Chondrocyte (in vitro differentiated cells): ENCODE results near the gene GOLGA2. TPM values are rescaled to one million over a fixed set of nuclear protein-coding genes. Genes with fewer than 3 reads are reported as not detected.

Experiments
- DNase-seq: peaks from one replicate; pipeline ENCODE4 v3.0.0; 2021; ENCODE audit warnings: mixed read lengths, low spot score
- H3K27ac Mint-ChIP-seq: one replicate; pipeline ENCODE4 v1.8.0; 2021; ENCODE audit warnings: mild to moderate bottlenecking, moderate library complexity, mixed read lengths; ENCODE audit not compliant: unreplicated experiment
- H3K27me3 Mint-ChIP-seq: 2 replicates; pipeline ENCODE4 v1.8.0; 2021; ENCODE audit warnings: low read depth, mixed read lengths
- H3K36me3 Mint-ChIP-seq: 2 replicates; pipeline ENCODE4 v1.8.0; 2021; ENCODE audit warnings: low read depth, mixed read lengths
- H3K4me1 Mint-ChIP-seq: 2 replicates; pipeline ENCODE4 v1.8.0; 2021; ENCODE audit warnings: low read depth, mild to moderate bottlenecking, mixed read lengths
- H3K4me3 Mint-ChIP-seq: one replicate; pipeline ENCODE4 v1.8.0; 2021; ENCODE audit warnings: mild to moderate bottlenecking, moderate library complexity, mixed read lengths; ENCODE audit not compliant: unreplicated experiment
- H3K9me3 Mint-ChIP-seq: 2 replicates; pipeline ENCODE4 v1.8.0; 2021; ENCODE audit warnings: low read depth, mixed read lengths
- CTCF ChIP-seq: fragments of 200-600 bp; sonication (generic); IDR thresholded peaks from 2 replicates; pipeline ENCODE4 v1.5.0; 2021; ENCODE audit warnings: antibody characterized with exemption, mild to moderate bottlenecking, moderate library complexity
- total RNA-seq: library from RNA; stranded (reverse); gene quantifications from 3 replicates; pipeline ENCODE4 v1.2.1, GENCODE V29; 2021

GOLGA2 gene
- total RNA-seq, 1 donor from 2014 or later, result 210 TPM

- Mint-ChIP-seq H3K4me3 (no peak overlapping the region), H3K9me3 (no peaks in the 10 kb centered on the region), H3K36me3 (peaks cover 11% of the 10 kb centered on the region), H3K27ac (no peak overlapping the region), H3K27me3 (no peaks in the 10 kb centered on the region), H3K4me1 (no peaks in the 10 kb centered on the region)
- no peak for TF ChIP-seq CTCF
- DNase-seq, result no peak
Observed at GRCh38 chr9:128226412-128226801, 49.4 kb downstream of the GOLGA2 start.

- Mint-ChIP-seq H3K4me3 (no peak overlapping the region), H3K27me3 (no peaks in the 10 kb centered on the region), H3K4me1 (no peaks in the 10 kb centered on the region), H3K27ac (no peak overlapping the region), H3K9me3 (no peaks in the 10 kb centered on the region), H3K36me3 (peaks cover 12% of the 10 kb centered on the region)
- no peak for DNase-seq
- no peak for TF ChIP-seq CTCF
Observed at GRCh38 chr9:128225770-128226411, 49.9 kb downstream of the GOLGA2 start.

- no peaks in the 10 kb centered on the region for H3K27me3 Mint-ChIP-seq
- H3K4me3 Mint-ChIP-seq, result no peak overlapping the region
- DNase-seq, result no peak
Observed at GRCh38 chr9:128224877-128225276, 50.9 kb downstream of the GOLGA2 start.

GRCh38 chr9:128222880-128223670, 52.7 kb downstream of the GOLGA2 start:
- H3K27me3 Mint-ChIP-seq, result no peaks in the 10 kb centered on the region
- H3K4me1 Mint-ChIP-seq, result peaks cover 7% of the 10 kb centered on the region
- H3K4me3 Mint-ChIP-seq, result no peak overlapping the region
- no peak overlapping the region for H3K27ac Mint-ChIP-seq
- H3K36me3 Mint-ChIP-seq, result peaks cover 27% of the 10 kb centered on the region
- TF ChIP-seq CTCF, result no peak
- no peaks in the 10 kb centered on the region for H3K9me3 Mint-ChIP-seq
- no peak for DNase-seq

More at GRCh38 chr9:128224877-128225276, 50.9 kb downstream of the GOLGA2 start:
- Mint-ChIP-seq H3K36me3 (peaks cover 15% of the 10 kb centered on the region), H3K4me1 (no peaks in the 10 kb centered on the region), H3K27ac (no peak overlapping the region), H3K9me3 (no peaks in the 10 kb centered on the region)
- TF ChIP-seq CTCF, result no peak

GRCh38 chr9:128222026-128222425, 53.8 kb downstream of the GOLGA2 start:
- Mint-ChIP-seq H3K4me1 (peaks cover 15% of the 10 kb centered on the region), H3K36me3 (peaks cover 25% of the 10 kb centered on the region), H3K4me3 (no peak overlapping the region), H3K27me3 (no peaks in the 10 kb centered on the region), H3K27ac (no peak overlapping the region), H3K9me3 (no peaks in the 10 kb centered on the region)
- no peak for DNase-seq
- no peak for TF ChIP-seq CTCF
